Panc1 (cell line): ENCODE measurements around the gene NTRK3.

Experiments
- POLR2AphosphoS5 ChIP-seq: IDR thresholded peaks from 2 replicates; pipeline ENCODE4 v1.6.1; 2012; ENCODE audit warnings: mild to moderate bottlenecking, low read depth, low read length, moderate library complexity
- SIN3A ChIP-seq: IDR thresholded peaks from 2 replicates; pipeline ENCODE4 v1.6.1; 2012; ENCODE audit warnings: low read depth, mild to moderate bottlenecking, low read length, moderate library complexity, borderline replicate concordance; ENCODE audit not compliant: insufficient read depth
- TCF7L2 ChIP-seq: IDR thresholded peaks from 2 replicates; pipeline ENCODE4 v1.6.1; 2011; ENCODE audit warnings: mild to moderate bottlenecking, low read depth, low read length, inconsistent platforms
- TF ChIP-seq, protein P1 (sequence below): fragments of 450-650 bp; IDR thresholded peaks from 2 replicates; pipeline ENCODE4 v1.5.1; 2017; ENCODE audit warnings: mild to moderate bottlenecking
- TF ChIP-seq, protein P2 (sequence below), 2 experiments: IDR thresholded peaks; 2 replicates each; pipeline ENCODE4 v1.6.1; 2011 to 2012; ENCODE audit warnings: low read depth in 2 of 2, control low read depth in 1 of 2, low read length in 1 of 2, mild to moderate bottlenecking in 1 of 2, moderate library complexity in 1 of 2; ENCODE audit not compliant: insufficient read depth in 1 of 2

DNA sequence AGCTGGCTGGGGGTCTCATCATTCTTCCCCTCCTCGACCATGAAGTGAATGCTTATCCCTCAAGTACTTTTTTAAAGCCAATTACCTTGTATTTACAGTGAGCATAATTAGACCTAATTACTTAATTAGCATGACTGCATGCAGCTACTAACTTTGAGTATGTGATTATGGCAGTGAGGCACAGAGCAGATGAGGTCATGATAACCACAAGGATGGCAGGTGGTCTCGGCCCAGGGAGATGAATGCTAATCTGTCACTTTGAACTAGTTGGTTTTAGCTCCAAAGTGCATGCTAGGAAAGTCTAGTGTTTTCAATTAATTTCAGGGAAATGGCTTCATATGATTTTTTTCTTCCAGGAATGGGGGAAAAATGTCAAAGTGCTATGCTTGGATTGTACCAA lies 233.8 kb downstream of the NTRK3 start:
- TF ChIP-seq, protein P1, sequence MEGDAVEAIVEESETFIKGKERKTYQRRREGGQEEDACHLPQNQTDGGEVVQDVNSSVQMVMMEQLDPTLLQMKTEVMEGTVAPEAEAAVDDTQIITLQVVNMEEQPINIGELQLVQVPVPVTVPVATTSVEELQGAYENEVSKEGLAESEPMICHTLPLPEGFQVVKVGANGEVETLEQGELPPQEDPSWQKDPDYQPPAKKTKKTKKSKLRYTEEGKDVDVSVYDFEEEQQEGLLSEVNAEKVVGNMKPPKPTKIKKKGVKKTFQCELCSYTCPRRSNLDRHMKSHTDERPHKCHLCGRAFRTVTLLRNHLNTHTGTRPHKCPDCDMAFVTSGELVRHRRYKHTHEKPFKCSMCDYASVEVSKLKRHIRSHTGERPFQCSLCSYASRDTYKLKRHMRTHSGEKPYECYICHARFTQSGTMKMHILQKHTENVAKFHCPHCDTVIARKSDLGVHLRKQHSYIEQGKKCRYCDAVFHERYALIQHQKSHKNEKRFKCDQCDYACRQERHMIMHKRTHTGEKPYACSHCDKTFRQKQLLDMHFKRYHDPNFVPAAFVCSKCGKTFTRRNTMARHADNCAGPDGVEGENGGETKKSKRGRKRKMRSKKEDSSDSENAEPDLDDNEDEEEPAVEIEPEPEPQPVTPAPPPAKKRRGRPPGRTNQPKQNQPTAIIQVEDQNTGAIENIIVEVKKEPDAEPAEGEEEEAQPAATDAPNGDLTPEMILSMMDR, result no peak
- TF ChIP-seq, protein P2, sequence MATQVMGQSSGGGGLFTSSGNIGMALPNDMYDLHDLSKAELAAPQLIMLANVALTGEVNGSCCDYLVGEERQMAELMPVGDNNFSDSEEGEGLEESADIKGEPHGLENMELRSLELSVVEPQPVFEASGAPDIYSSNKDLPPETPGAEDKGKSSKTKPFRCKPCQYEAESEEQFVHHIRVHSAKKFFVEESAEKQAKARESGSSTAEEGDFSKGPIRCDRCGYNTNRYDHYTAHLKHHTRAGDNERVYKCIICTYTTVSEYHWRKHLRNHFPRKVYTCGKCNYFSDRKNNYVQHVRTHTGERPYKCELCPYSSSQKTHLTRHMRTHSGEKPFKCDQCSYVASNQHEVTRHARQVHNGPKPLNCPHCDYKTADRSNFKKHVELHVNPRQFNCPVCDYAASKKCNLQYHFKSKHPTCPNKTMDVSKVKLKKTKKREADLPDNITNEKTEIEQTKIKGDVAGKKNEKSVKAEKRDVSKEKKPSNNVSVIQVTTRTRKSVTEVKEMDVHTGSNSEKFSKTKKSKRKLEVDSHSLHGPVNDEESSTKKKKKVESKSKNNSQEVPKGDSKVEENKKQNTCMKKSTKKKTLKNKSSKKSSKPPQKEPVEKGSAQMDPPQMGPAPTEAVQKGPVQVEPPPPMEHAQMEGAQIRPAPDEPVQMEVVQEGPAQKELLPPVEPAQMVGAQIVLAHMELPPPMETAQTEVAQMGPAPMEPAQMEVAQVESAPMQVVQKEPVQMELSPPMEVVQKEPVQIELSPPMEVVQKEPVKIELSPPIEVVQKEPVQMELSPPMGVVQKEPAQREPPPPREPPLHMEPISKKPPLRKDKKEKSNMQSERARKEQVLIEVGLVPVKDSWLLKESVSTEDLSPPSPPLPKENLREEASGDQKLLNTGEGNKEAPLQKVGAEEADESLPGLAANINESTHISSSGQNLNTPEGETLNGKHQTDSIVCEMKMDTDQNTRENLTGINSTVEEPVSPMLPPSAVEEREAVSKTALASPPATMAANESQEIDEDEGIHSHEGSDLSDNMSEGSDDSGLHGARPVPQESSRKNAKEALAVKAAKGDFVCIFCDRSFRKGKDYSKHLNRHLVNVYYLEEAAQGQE (IDR thresholded peaks at IDR 0.05; ENCODE audit: insufficient read depth in 1 of 2, low read depth in 2 of 2, low read length in 1 of 2), result no peak
- TF ChIP-seq SIN3A (no peak), POLR2AphosphoS5 (no peak), TCF7L2 (no peak)
